Ureter (tissue), 1 donor: ENCODE measurements around the gene DCD. TPM values are rescaled to one million over a fixed set of nuclear protein-coding genes. Genes with fewer than 3 reads are reported as not detected.
"Not testable (repeated sequence)": the region's sequence is repeated elsewhere in the genome, so short reads cannot be mapped to it uniquely, and the experiment has no call there.

Source experiments
- DNase-seq: peaks from one replicate; pipeline ENCODE4 v3.0.0-alpha.2; 2020; ENCODE audit warnings: low spot score
- total RNA-seq: library from RNA; stranded (reverse); gene quantifications from one replicate; pipeline ENCODE4 v1.2.4, GENCODE V29; 2023
- donor health status: DM: yes; HTN: yes; CAD: no.

The DCD gene
- total RNA-seq, 1 donor from 2014 or later = not detected

- DNase-seq = peak; percentile 10
These were observed 4.9 kb upstream of the DCD start for GRCh38 chr12:54653025-54653424.

- DNase-seq = no peak
These were observed 2.7 kb upstream of the DCD start for GRCh38 chr12:54650889-54651288.

GRCh38 chr12:54650409-54650808 is 2.2 kb upstream of the DCD start:
- DNase-seq = no peak

GRCh38 chr12:54649825-54650224 is 1.7 kb upstream of the DCD start:
- no peak for DNase-seq

- no peak for DNase-seq
These were observed 6.6 kb downstream of the DCD start for GRCh38 chr12:54641554-54641953.

- no peak for DNase-seq
These were observed 7.1 kb downstream of the DCD start for GRCh38 chr12:54641089-54641488.

- not testable (repeated sequence) for DNase-seq
These were observed 9.1 kb downstream of the DCD start for GRCh38 chr12:54639112-54639511.

- no peak for DNase-seq
These were observed 13.4 kb downstream of the DCD start, which contains the start of gene LACRT for GRCh38 chr12:54634795-54635194. LACRT (minus strand) TSS chr12:54634895; CDS start chr12:54634841, 54 bp downstream.

- DNase-seq = no peak
These were observed 16.0 kb downstream of the DCD start for GRCh38 chr12:54631988-54632728.

- DNase-seq = no peak
These were observed 16.6 kb downstream of the DCD start for GRCh38 chr12:54631551-54631950.

- no peak for DNase-seq
These were observed 18.2 kb downstream of the DCD start for GRCh38 chr12:54629925-54630324.

GRCh38 chr12:54628186-54628846 is 19.8 kb downstream of the DCD start:
- no peak for DNase-seq

GRCh38 chr12:54627304-54627703 is 20.9 kb downstream of the DCD start:
- no peak for DNase-seq

- no peak for DNase-seq
These were observed 22.6 kb downstream of the DCD start for GRCh38 chr12:54625598-54625997.

GRCh38 chr12:54624315-54625279 is 23.6 kb downstream of the DCD start:
- no peak for DNase-seq

GRCh38 chr12:54622463-54623183 is 25.5 kb downstream of the DCD start:
- DNase-seq = no peak

GRCh38 chr12:54616933-54617680 is 31.1 kb downstream of the DCD start:
- DNase-seq = no peak

- DNase-seq = no peak
These were observed 35.9 kb downstream of the DCD start for GRCh38 chr12:54612225-54612750.

GRCh38 chr12:54611715-54612149 is 36.4 kb downstream of the DCD start:
- DNase-seq = no peak

GRCh38 chr12:54608769-54609168 is 39.4 kb downstream of the DCD start:
- DNase-seq = no peak
